HCEC 1CT (cell line): Measurements from ENCODE around the gene BUB1.
"Not testable (repeated sequence)": the region's sequence is repeated elsewhere in the genome, so short reads cannot be mapped to it uniquely, and the experiment has no call there.

ENCODE experiments used
- DNase-seq: peaks from one replicate; pipeline ENCODE4 v3.0.0-alpha.2; 2017

Gene BUB1

DNA sequence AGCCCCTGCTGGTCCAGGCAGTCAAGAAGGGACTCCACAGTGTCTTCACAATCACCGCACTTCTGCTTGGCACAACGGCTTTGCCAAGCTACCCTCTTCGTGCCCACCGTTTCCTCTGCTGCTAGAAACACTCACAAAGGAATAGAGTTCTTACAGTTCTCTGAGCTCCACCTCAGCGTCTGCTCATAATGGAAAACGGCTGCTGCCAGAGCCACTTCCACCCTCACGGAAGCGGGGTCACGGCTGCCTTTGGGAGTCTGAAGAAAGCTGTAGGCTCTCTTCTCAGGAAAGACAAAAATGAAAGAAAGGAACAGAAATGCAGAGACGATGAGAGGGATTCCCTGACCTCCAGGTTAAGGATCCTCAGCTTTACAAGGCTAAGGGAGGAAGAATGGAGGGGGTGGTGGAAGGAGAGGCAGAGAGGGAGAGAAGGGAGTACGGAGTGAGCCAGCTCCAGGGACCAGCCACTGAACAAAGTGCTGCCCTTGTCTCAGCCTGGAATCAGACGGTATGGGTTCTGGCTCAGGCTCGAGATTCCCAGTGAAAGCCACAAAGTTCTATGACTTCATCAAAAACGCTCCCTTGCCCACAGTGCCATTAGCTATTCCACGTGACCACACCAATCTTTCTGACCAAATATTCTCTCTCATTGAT, 88.1 kb downstream of the BUB1 start:
- not testable (repeated sequence) for DNase-seq

DNA sequence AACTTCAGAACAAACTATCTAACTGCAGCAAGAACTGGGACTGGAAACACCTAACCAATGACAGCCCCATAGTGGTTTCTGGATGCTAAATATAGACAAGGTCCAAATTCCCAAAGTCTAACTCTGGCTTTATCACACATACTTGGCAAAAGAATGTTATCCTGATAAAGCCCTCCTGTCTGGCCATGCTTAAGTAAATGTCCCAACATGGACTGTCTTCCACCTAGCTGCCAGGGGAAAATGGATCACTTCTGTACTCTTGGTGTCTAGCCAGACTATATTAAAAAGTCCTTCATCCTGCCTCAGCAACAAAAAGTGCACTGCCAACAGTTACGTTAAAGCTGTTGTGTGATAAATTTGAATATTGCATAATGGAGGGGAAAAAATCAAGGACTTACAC, 89.3 kb downstream of the BUB1 start:
- DNase-seq = not testable (repeated sequence)
